HG03571 (cell line): Measurements from ENCODE around the gene KPNA2.

ENCODE experiments used
- ATAC-seq: cut with Tn5 transposase; IDR thresholded peaks from one replicate; pipeline ENCODE4 v1.9.1; 2021; ENCODE audit not compliant: unreplicated experiment

Gene KPNA2

GRCh38 chr17:68095205-68095811 is 59.8 kb downstream of the KPNA2 start:
- no peak for ATAC-seq

DNA sequence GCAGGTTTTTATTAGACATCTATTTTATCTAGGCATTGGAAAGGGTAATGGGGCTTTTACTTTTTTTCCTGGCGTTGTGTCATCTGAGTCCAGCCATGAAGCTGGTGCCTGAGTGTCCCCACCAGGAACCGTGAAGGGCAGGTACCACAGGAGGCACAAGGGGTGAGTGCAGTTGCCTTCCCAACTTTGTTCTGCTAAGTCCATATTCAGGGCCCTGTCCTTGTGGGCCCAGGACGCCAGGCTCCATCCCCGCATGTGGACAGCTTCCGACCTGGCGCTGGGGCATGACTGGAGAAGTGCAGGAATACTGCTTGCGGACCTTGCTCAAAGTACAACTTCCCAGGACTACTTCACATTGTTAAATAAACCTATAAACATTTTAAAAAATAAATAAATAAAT is 60.6 kb downstream of the KPNA2 start:
- ATAC-seq, result no peak
